OCI-LY1 (cell line): ENCODE results near the gene RRAGB.

Experiments
- H2AFZ ChIP-seq: fragments of 200-600 bp; sonication (generic), shearing (Covaris generic); 2 replicates; pipeline ENCODE4 v1.6.0; 2014; ENCODE audit warnings: antibody characterized with exemption, mild to moderate bottlenecking, low read length
- H3F3A ChIP-seq: fragments of 200-600 bp; sonication (generic), shearing (Covaris generic); 2 replicates; pipeline ENCODE4 v1.6.0; 2014; ENCODE audit warnings: mild to moderate bottlenecking, antibody characterized with exemption, low read length, moderate library complexity; ENCODE audit not compliant: insufficient read depth
- H3K27ac ChIP-seq: fragments of 200-600 bp; sonication (generic); 2 replicates; pipeline ENCODE4 v1.5.1; 2014; ENCODE audit warnings: low read length, mixed run types, mild to moderate bottlenecking, low read depth; ENCODE audit not compliant: poor library complexity, severe bottlenecking
- H3K27me3 ChIP-seq: fragments of 200-600 bp; sonication (generic); 2 replicates; pipeline ENCODE4 v1.6.0; 2014; ENCODE audit warnings: antibody characterized with exemption, mild to moderate bottlenecking, low read length, moderate library complexity; ENCODE audit not compliant: insufficient read depth
- H3K36me3 ChIP-seq: fragments of 200-600 bp; sonication (generic); 2 replicates; pipeline ENCODE4 v1.6.1; 2014; ENCODE audit warnings: mild to moderate bottlenecking, antibody characterized with exemption, low read length, moderate library complexity, mixed read lengths; ENCODE audit not compliant: insufficient read depth
- H3K4me1 ChIP-seq: fragments of 200-600 bp; sonication (generic); 2 replicates; pipeline ENCODE4 v1.5.1; 2014; ENCODE audit warnings: mild to moderate bottlenecking, low read length, moderate library complexity; ENCODE audit not compliant: insufficient read depth, severe bottlenecking
- H3K4me2 ChIP-seq: fragments of 200-600 bp; sonication (generic), shearing (Covaris generic); 2 replicates; pipeline ENCODE4 v1.6.1; 2014; ENCODE audit warnings: low read length
- H3K4me3 ChIP-seq: fragments of 200-600 bp; sonication (generic); 2 replicates; pipeline ENCODE4 v1.5.1; 2014; ENCODE audit warnings: low read length, low read depth, mild to moderate bottlenecking, mixed read lengths; ENCODE audit not compliant: poor library complexity, severe bottlenecking
- H3K79me2 ChIP-seq: fragments of 200-600 bp; shearing (Covaris generic); 2 replicates; pipeline ENCODE4 v1.6.1; 2016; ENCODE audit warnings: mixed run types, low read length, mixed read lengths; ENCODE audit not compliant: insufficient read depth
- H3K9ac ChIP-seq: fragments of 200-600 bp; sonication (generic), shearing (Covaris generic); 2 replicates; pipeline ENCODE4 v1.6.1; 2014; ENCODE audit warnings: mild to moderate bottlenecking, low read length, mixed read lengths
- H3K9me2 ChIP-seq: fragments of 200-600 bp; sonication (generic), shearing (Covaris generic); 2 replicates; pipeline ENCODE4 v1.6.1; 2014; ENCODE audit warnings: low read depth, mild to moderate bottlenecking, low read length, mixed read lengths
- H3K9me3 ChIP-seq: fragments of 200-600 bp; shearing (Covaris generic); 2 replicates; pipeline ENCODE4 v1.6.1; 2014; ENCODE audit warnings: low read length, mixed read lengths
- H4K20me1 ChIP-seq: fragments of 200-600 bp; sonication (generic), shearing (Covaris generic); 2 replicates; pipeline ENCODE4 v1.6.0; 2016; ENCODE audit warnings: mild to moderate bottlenecking, low read length; ENCODE audit not compliant: insufficient read depth
- EZH2 ChIP-seq: fragments of 200-600 bp; sonication (generic), shearing (Covaris generic); IDR thresholded peaks from 2 replicates; pipeline ENCODE4 v1.8.0; 2017; ENCODE audit warnings: borderline replicate concordance, mixed run types, mild to moderate bottlenecking, antibody characterized with exemption, low read length, moderate library complexity, mixed read lengths
- TF ChIP-seq, protein P1 (sequence below): fragments of 200-600 bp; sonication (generic), shearing (Covaris generic); IDR thresholded peaks from 2 replicates; pipeline ENCODE4 v1.5.1; 2017; ENCODE audit warnings: mild to moderate bottlenecking, antibody characterized with exemption, low read length, moderate library complexity, mixed read lengths

Gene RRAGB

DNA sequence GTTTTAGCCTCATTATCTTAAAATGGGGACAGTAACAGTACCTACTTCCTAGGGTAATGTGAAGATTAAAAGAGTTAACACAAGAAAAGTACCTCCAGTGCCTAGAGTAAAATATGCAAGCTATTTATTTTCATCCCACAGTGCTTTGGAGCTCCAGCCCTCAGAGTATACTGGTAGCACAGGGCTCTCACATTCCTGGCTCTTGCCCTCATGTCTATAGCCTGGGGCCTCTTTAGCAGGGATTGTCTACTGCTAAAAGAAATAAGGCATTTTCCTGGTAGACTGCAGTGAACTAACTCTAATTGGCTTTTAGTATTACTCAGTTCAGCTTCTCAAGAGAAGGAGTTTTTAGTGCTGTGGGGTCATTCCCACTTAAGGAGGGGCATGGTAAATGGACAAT, 60.8 kb downstream of the RRAGB start:
- Histone ChIP-seq H3K9me3 (no peaks in the 10 kb centered on the region), H3K27ac (no peak overlapping the region), H3F3A (no peaks in the 10 kb centered on the region), H4K20me1 (no peaks in the 10 kb centered on the region), H2AFZ (no peak overlapping the region), H3K4me1 (no peaks in the 10 kb centered on the region), H3K9ac (no peak overlapping the region), H3K4me2 (no peak overlapping the region), H3K27me3 (no peaks in the 10 kb centered on the region), H3K36me3 (no peaks in the 10 kb centered on the region), H3K9me2 (no peaks in the 10 kb centered on the region), H3K4me3 (no peak overlapping the region), H3K79me2 (no peaks in the 10 kb centered on the region)
- TF ChIP-seq, protein P1, sequence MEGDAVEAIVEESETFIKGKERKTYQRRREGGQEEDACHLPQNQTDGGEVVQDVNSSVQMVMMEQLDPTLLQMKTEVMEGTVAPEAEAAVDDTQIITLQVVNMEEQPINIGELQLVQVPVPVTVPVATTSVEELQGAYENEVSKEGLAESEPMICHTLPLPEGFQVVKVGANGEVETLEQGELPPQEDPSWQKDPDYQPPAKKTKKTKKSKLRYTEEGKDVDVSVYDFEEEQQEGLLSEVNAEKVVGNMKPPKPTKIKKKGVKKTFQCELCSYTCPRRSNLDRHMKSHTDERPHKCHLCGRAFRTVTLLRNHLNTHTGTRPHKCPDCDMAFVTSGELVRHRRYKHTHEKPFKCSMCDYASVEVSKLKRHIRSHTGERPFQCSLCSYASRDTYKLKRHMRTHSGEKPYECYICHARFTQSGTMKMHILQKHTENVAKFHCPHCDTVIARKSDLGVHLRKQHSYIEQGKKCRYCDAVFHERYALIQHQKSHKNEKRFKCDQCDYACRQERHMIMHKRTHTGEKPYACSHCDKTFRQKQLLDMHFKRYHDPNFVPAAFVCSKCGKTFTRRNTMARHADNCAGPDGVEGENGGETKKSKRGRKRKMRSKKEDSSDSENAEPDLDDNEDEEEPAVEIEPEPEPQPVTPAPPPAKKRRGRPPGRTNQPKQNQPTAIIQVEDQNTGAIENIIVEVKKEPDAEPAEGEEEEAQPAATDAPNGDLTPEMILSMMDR: no peak

DNA sequence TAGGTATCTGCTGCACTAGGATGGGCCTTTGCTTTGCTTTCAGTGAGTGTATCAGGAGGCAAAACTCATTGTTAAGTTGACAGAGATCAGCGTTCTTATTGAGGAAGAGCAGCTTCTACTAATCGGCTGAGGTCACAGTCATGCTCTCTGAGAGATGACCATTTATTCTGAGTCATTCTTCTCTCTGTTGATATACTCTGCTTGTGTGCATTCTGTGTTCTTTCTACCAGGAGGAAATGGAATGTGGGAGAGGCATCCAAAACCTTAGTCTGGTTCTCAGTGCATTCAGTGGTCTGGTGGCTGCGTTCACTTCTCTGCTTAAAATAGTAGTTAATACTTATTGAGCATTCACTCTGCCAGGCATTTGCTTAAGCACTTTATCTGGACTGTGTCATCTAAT, 66.2 kb downstream of the RRAGB start:
- Histone ChIP-seq H3K9ac (no peak overlapping the region), H4K20me1 (no peaks in the 10 kb centered on the region), H3F3A (no peaks in the 10 kb centered on the region), H3K4me3 (no peak overlapping the region), H3K79me2 (no peaks in the 10 kb centered on the region), H3K9me2 (no peaks in the 10 kb centered on the region), H3K9me3 (no peaks in the 10 kb centered on the region), H3K27ac (no peak overlapping the region), H3K36me3 (no peaks in the 10 kb centered on the region), H3K4me1 (no peaks in the 10 kb centered on the region), H3K27me3 (no peaks in the 10 kb centered on the region), H3K4me2 (no peak overlapping the region), H2AFZ (no peak overlapping the region)
- TF ChIP-seq EZH2: no peak
- TF ChIP-seq, protein P1: no peak

DNA sequence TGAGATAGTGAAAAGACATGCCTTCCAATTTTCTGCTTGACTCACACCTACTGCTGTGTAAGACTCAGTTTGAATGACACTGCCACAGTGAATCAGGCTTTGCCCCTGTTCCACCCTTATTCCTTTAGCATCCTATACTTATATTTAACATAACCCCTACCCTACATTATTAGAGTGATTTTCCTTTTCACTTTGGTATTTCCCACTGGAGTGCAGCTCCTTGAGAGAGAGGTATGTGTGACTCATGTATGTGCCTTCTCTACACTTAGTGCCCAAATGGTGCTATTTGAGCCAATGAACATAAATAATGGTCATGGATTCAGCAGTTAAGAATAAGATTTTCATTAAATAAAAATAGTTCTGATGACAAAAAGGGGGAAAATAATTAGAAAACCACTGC, 69.5 kb downstream of the RRAGB start:
- H3K4me1 ChIP-seq: no peaks in the 10 kb centered on the region
- H3K27me3 ChIP-seq: no peaks in the 10 kb centered on the region
- H3K79me2 ChIP-seq: no peaks in the 10 kb centered on the region
- H3K4me3 ChIP-seq: no peak overlapping the region
- H3K9me2 ChIP-seq: no peaks in the 10 kb centered on the region
- no peaks in the 10 kb centered on the region for H3K9me3 ChIP-seq
- no peaks in the 10 kb centered on the region for H4K20me1 ChIP-seq
- no peaks in the 10 kb centered on the region for H3K36me3 ChIP-seq
- no peak overlapping the region for H3K27ac ChIP-seq
- H3K4me2 ChIP-seq: no peak overlapping the region
- H3K9ac ChIP-seq: no peak overlapping the region
- TF ChIP-seq, protein P1: no peak
- no peak for TF ChIP-seq EZH2
- H3F3A ChIP-seq: no peaks in the 10 kb centered on the region
- H2AFZ ChIP-seq: no peak overlapping the region
